Small intestine (tissue), 7 donors: ENCODE measurements around the gene UQCRC1. TPM values are rescaled to one million over a fixed set of nuclear protein-coding genes. Genes with fewer than 3 reads are reported as not detected.

Source experiments
- DNase-seq, 2 donors: peaks; one replicate each; pipeline versions ENCODE4 v3.0.0 to v3.0.0-alpha.2; 2013
- FAIRE-seq: peaks from 2 replicates; lab custom pipeline; 2012; peaks lifted over from hg19 to GRCh38; lab: Jason Lieb, UNC
- H3K27ac ChIP-seq, 3 donors: one replicate each; pipeline ENCODE4 v1.5.1; 2013; ENCODE audit warnings: low read length in 2 of 3, mild to moderate bottlenecking in 2 of 3, control low read depth in 1 of 3, inconsistent platforms in 1 of 3, low read depth in 1 of 3, moderate library complexity in 1 of 3
- H3K27me3 ChIP-seq, 3 donors: one replicate each; pipeline ENCODE4 v1.6.1; 2013; ENCODE audit warnings: low read length in 3 of 3, inconsistent platforms in 1 of 3; ENCODE audit not compliant: control insufficient read depth in 3 of 3, insufficient read depth in 3 of 3
- H3K36me3 ChIP-seq, 3 donors: one replicate each; pipeline ENCODE4 v1.6.1; 2013; ENCODE audit warnings: low read length in 3 of 3, inconsistent platforms in 1 of 3, low read depth in 1 of 3, mild to moderate bottlenecking in 1 of 3, moderate library complexity in 1 of 3; ENCODE audit not compliant: control insufficient read depth in 3 of 3, insufficient read depth in 2 of 3
- H3K4me1 ChIP-seq, 3 donors: one replicate each; pipeline ENCODE4 v1.6.1; 2013; ENCODE audit warnings: low read length in 2 of 3, inconsistent platforms in 1 of 3, low read depth in 1 of 3, mild to moderate bottlenecking in 1 of 3, moderate library complexity in 1 of 3; ENCODE audit not compliant: control insufficient read depth in 3 of 3, insufficient read depth in 2 of 3
- H3K4me3 ChIP-seq, 3 donors: one replicate each; pipeline ENCODE4 v1.5.1; 2013; ENCODE audit warnings: low read length in 3 of 3, control low read depth in 1 of 3, inconsistent platforms in 1 of 3, low read depth in 1 of 3, mild to moderate bottlenecking in 1 of 3, moderate library complexity in 1 of 3
- H3K9me3 ChIP-seq, 2 donors: one replicate each; pipeline ENCODE4 v1.6.1; 2013; ENCODE audit warnings: low read depth in 1 of 2, low read length in 1 of 2; ENCODE audit not compliant: control insufficient read depth in 2 of 2, insufficient read depth in 1 of 2
- WGBS, 3 donors: extraction: QIAGEN DNeasy Blood & Tissue Kit; methylation state at CpG; one replicate each; pipeline ENCODE4 v1.1.7; 2013; 5-methylcytosine and 5-hydroxymethylcytosine counted together
- polyA plus RNA-seq, 4 donors: library from polyadenylated mRNA; stranded (reverse) in 3 of 4; unstranded in 1 of 4; fragments of 200-250 nt in 3 of 4; fragments of 120-200 nt in 1 of 4; gene quantifications; one replicate each; pipeline versions ENCODE4 v1.2.1 to v1.2.3, GENCODE V29; 2013
- donor health status: healthy with polysubstance abuse.
- donor health status: control.
- donor health status: control.
- donor health status: Bipolar disorder and iron deficiency.
- donor health status: healthy.

Gene UQCRC1
- polyA plus RNA-seq, 4 donors = 291 to 692 (median 452) TPM

GRCh38 chr3:48599509-48600285 lies 9.7 kb downstream of the UQCRC1 start:
- peaks cover 0 to 13% (median 0%) of the 10 kb centered on the region in 3 donors for H3K4me1 ChIP-seq
- H3K9me3 ChIP-seq = no peaks in the 10 kb centered on the region
- peaks cover 14 to 82% (median 45%) of the 10 kb centered on the region in 3 donors for H3K36me3 ChIP-seq
- FAIRE-seq (no peak), DNase-seq (no peak)
- 93 to 97% (median 94%) methylated on average over 12 of the region's 12 CpGs for WGBS, 3 donors
- H3K4me3 ChIP-seq = no peak overlapping the region
- H3K27ac ChIP-seq = no peak overlapping the region
- peaks cover 0 to 3% (median 1%) of the 10 kb centered on the region in 3 donors for H3K27me3 ChIP-seq

- Histone ChIP-seq H3K9me3 (no peaks in the 10 kb centered on the region), H3K36me3 (peaks cover 10 to 76% (median 39%) of the 10 kb centered on the region in 3 donors), H3K4me1 (peaks cover 0 to 17% (median 0%) of the 10 kb centered on the region in 3 donors), H3K27me3 (peaks cover 0 to 9% (median 3%) of the 10 kb centered on the region in 3 donors), H3K27ac (peak overlapping the region in 1 of 3 donors; percentile 86), H3K4me3 (no peak overlapping the region)
- WGBS, 3 donors = 69 to 79% (median 69%) methylated on average over 11 of the region's 11 CpGs
- DNase-seq (no peak), FAIRE-seq (no peak)
These were observed 10.4 kb downstream of the UQCRC1 start for GRCh38 chr3:48599077-48599501.

- Histone ChIP-seq H3K27me3 (peaks cover 0 to 11% (median 3%) of the 10 kb centered on the region in 3 donors), H3K4me1 (peaks cover 0 to 17% (median 0%) of the 10 kb centered on the region in 3 donors), H3K4me3 (no peak overlapping the region), H3K36me3 (peaks cover 5 to 70% (median 33%) of the 10 kb centered on the region in 3 donors), H3K9me3 (no peaks in the 10 kb centered on the region), H3K27ac (peak overlapping the region in 2 of 3 donors; percentile 17 to 86)
- 59 to 82% (median 74%) methylated on average over 5 of the region's 5 CpGs for WGBS, 3 donors
- FAIRE-seq (no peak), DNase-seq (no peak)
These were observed 10.9 kb downstream of the UQCRC1 start for GRCh38 chr3:48598323-48599076.

- Histone ChIP-seq H3K4me1 (peaks cover 0 to 17% (median 0%) of the 10 kb centered on the region in 3 donors), H3K9me3 (no peaks in the 10 kb centered on the region), H3K27me3 (peaks cover 0 to 11% (median 6%) of the 10 kb centered on the region in 3 donors), H3K36me3 (peaks cover 5 to 70% (median 26%) of the 10 kb centered on the region in 3 donors), H3K4me3 (no peak overlapping the region), H3K27ac (peak overlapping the region in 1 of 3 donors; percentile 86)
- DNase-seq = no peak
- 70 to 81% (median 80%) methylated on average over 6 of the region's 6 CpGs for WGBS, 3 donors
- no peak for FAIRE-seq
These were observed 12.0 kb downstream of the UQCRC1 start for GRCh38 chr3:48597408-48597800.

GRCh38 chr3:48596676-48597407 lies 12.6 kb downstream of the UQCRC1 start:
- WGBS, 3 donors = 63 to 78% (median 71%) methylated on average over 8 of the region's 8 CpGs
- peaks cover 0 to 17% (median 0%) of the 10 kb centered on the region in 3 donors for H3K4me1 ChIP-seq
- FAIRE-seq (no peak), DNase-seq (no peak)
- no peaks in the 10 kb centered on the region for H3K9me3 ChIP-seq
- peaks cover 5 to 68% (median 26%) of the 10 kb centered on the region in 3 donors for H3K36me3 ChIP-seq
- H3K27ac ChIP-seq = peak overlapping the region in 1 of 3 donors; percentile 86
- H3K4me3 ChIP-seq = no peak overlapping the region
- peaks cover 0 to 11% (median 6%) of the 10 kb centered on the region in 3 donors for H3K27me3 ChIP-seq

- DNase-seq (no peak), FAIRE-seq (no peak)
- Histone ChIP-seq H3K27me3 (peaks cover 0 to 11% (median 6%) of the 10 kb centered on the region in 3 donors), H3K27ac (peak overlapping the region in 2 of 3 donors; percentile 1 to 22), H3K4me1 (peaks cover 0 to 17% (median 0%) of the 10 kb centered on the region in 3 donors), H3K36me3 (peaks cover 5 to 68% (median 22%) of the 10 kb centered on the region in 3 donors), H3K9me3 (no peaks in the 10 kb centered on the region), H3K4me3 (no peak overlapping the region)
- WGBS, 3 donors = 47 to 73% (median 68%) methylated on average over 5 of the region's 5 CpGs
These were observed 13.3 kb downstream of the UQCRC1 start for GRCh38 chr3:48596157-48596556.

GRCh38 chr3:48595526-48596121 lies 13.8 kb downstream of the UQCRC1 start:
- WGBS, 3 donors = 16 to 37% (median 28%) methylated on average over 10 of the region's 10 CpGs
- no peak overlapping the region for H3K4me3 ChIP-seq
- H3K36me3 ChIP-seq = peaks cover 5 to 66% (median 17%) of the 10 kb centered on the region in 3 donors
- peaks cover 0 to 11% (median 6%) of the 10 kb centered on the region in 3 donors for H3K27me3 ChIP-seq
- peak; percentile 32 to 90 for DNase-seq
- H3K27ac ChIP-seq = peak overlapping the region in 2 of 3 donors; percentile 1 to 17
- no peak for FAIRE-seq
- H3K4me1 ChIP-seq = peaks cover 0 to 17% (median 0%) of the 10 kb centered on the region in 3 donors
- H3K9me3 ChIP-seq = no peaks in the 10 kb centered on the region
